ENCODE measurements around the gene COMMD9. TPM values are rescaled to one million over a fixed set of nuclear protein-coding genes. Genes with fewer than 3 reads are reported as not detected.

Gene COMMD9
- total RNA-seq, 1 donor from 2014 or later = 69.0 TPM

GRCh38 chr11:36229091-36229705 is 60.0 kb downstream of the COMMD9 start:
- no peak for TF ChIP-seq CTCF (conservative IDR thresholded peaks at IDR 0.05)
- H3K36me3 Mint-ChIP-seq = peaks cover 15% of the 10 kb centered on the region
- no peak for DNase-seq (ENCODE audit: extremely low spot score, unreplicated experiment)
- peaks cover 20% of the 10 kb centered on the region for H3K4me1 Mint-ChIP-seq (ENCODE audit: unreplicated experiment)
- no peaks in the 10 kb centered on the region for H3K27me3 Mint-ChIP-seq
- no peak overlapping the region for H3K4me3 Mint-ChIP-seq
- H3K9me3 Mint-ChIP-seq = no peaks in the 10 kb centered on the region
- no peak overlapping the region for H3K27ac Mint-ChIP-seq

- H3K4me1 Mint-ChIP-seq (ENCODE audit: unreplicated experiment) = peaks cover 20% of the 10 kb centered on the region
- H3K27me3 Mint-ChIP-seq = no peaks in the 10 kb centered on the region
- no peaks in the 10 kb centered on the region for H3K9me3 Mint-ChIP-seq
- H3K36me3 Mint-ChIP-seq = peaks cover 15% of the 10 kb centered on the region
- no peak overlapping the region for H3K27ac Mint-ChIP-seq
- TF ChIP-seq CTCF (conservative IDR thresholded peaks at IDR 0.05) = no peak
- no peak overlapping the region for H3K4me3 Mint-ChIP-seq
- DNase-seq (ENCODE audit: extremely low spot score, unreplicated experiment) = no peak
Measured at GRCh38 chr11:36228689-36229088, 60.5 kb downstream of the COMMD9 start.

GRCh38 chr11:36227044-36227443 is 62.2 kb downstream of the COMMD9 start:
- Mint-ChIP-seq H3K36me3 (peaks cover 15% of the 10 kb centered on the region), H3K27ac (no peak overlapping the region), H3K9me3 (no peaks in the 10 kb centered on the region), H3K4me3 (no peak overlapping the region), H3K4me1 (ENCODE audit: unreplicated experiment) (peaks cover 30% of the 10 kb centered on the region), H3K27me3 (no peaks in the 10 kb centered on the region)
- TF ChIP-seq CTCF (conservative IDR thresholded peaks at IDR 0.05) = no peak
- DNase-seq (ENCODE audit: extremely low spot score, unreplicated experiment) = no peak

GRCh38 chr11:36224209-36224882 is 64.9 kb downstream of the COMMD9 start:
- no peak for TF ChIP-seq CTCF (conservative IDR thresholded peaks at IDR 0.05)
- Mint-ChIP-seq H3K27ac (no peak overlapping the region), H3K36me3 (peaks cover 15% of the 10 kb centered on the region)

GRCh38 chr11:36222831-36223635 is 66.2 kb downstream of the COMMD9 start:
- H3K4me3 Mint-ChIP-seq = no peak overlapping the region
- no peak overlapping the region for H3K27ac Mint-ChIP-seq
- no peaks in the 10 kb centered on the region for H3K9me3 Mint-ChIP-seq
- peaks cover 16% of the 10 kb centered on the region for H3K36me3 Mint-ChIP-seq
- peaks cover 10% of the 10 kb centered on the region for H3K4me1 Mint-ChIP-seq (ENCODE audit: unreplicated experiment)
- no peak for TF ChIP-seq CTCF (conservative IDR thresholded peaks at IDR 0.05)
- DNase-seq (ENCODE audit: extremely low spot score, unreplicated experiment) = no peak
- H3K27me3 Mint-ChIP-seq = no peaks in the 10 kb centered on the region

More at GRCh38 chr11:36224209-36224882, 64.9 kb downstream of the COMMD9 start:
- Mint-ChIP-seq H3K4me3 (no peak overlapping the region), H3K9me3 (no peaks in the 10 kb centered on the region), H3K27me3 (no peaks in the 10 kb centered on the region), H3K4me1 (ENCODE audit: unreplicated experiment) (peaks cover 12% of the 10 kb centered on the region)
- DNase-seq (ENCODE audit: extremely low spot score, unreplicated experiment) = no peak

Other genes starting within 250 kb of the COMMD9 start
- 10.7 and 11.0 TPM in 2 replicates for gene PRR5L, start 6.9 kb upstream of the COMMD9 start, total RNA-seq (ENCODE audit: low replicate concordance)
- 15.0 and 18.2 TPM in 2 replicates for gene TRAF6, start 220.8 kb upstream of the COMMD9 start, total RNA-seq (ENCODE audit: low replicate concordance)

Data from type B pancreatic cell (in vitro differentiated cells).